ENCODE data around the gene BSDC1.

BSDC1 gene

DNA sequence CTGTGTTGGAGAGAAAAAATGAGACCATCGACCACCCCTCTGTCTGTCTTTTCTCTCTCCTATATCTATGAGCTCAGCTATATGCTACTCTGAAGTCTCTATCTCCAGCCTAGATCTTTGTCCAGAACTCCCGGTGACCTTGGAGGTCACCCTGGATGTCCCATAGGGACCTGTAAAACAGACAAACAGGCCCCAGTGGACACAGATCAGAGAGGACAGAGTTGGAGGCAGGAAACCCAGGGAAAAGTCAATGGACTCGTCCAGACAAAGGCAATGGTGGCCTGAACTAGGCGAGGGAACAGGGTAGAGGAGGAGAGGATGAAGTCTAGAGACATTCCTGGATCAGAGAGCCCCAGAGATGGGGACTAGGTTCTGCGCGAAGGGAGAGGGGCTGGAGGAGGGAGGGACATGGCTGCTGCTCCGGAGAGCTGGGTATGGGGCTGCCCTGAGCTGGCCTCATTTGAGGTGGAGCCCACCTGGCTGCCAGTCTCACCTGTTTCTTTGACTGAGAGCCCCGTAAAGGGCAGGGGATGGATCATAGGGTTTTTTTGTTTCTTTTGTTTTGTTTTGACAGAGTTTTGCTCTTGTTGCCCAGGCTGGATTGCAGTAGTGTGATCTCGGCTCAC, 47.6 kb downstream of the BSDC1 start:
- H3K36me3 Mint-ChIP-seq (ENCODE audit: low read depth) = no peaks in the 10 kb centered on the region
- DNase-seq = no peak
- TF ChIP-seq, protein P1, sequence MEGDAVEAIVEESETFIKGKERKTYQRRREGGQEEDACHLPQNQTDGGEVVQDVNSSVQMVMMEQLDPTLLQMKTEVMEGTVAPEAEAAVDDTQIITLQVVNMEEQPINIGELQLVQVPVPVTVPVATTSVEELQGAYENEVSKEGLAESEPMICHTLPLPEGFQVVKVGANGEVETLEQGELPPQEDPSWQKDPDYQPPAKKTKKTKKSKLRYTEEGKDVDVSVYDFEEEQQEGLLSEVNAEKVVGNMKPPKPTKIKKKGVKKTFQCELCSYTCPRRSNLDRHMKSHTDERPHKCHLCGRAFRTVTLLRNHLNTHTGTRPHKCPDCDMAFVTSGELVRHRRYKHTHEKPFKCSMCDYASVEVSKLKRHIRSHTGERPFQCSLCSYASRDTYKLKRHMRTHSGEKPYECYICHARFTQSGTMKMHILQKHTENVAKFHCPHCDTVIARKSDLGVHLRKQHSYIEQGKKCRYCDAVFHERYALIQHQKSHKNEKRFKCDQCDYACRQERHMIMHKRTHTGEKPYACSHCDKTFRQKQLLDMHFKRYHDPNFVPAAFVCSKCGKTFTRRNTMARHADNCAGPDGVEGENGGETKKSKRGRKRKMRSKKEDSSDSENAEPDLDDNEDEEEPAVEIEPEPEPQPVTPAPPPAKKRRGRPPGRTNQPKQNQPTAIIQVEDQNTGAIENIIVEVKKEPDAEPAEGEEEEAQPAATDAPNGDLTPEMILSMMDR (IDR thresholded peaks at IDR 0.05) = no peak
- H3K4me3 Mint-ChIP-seq = peak overlapping the region; percentile 1
- H3K27ac Mint-ChIP-seq = peak overlapping the region; percentile 62
- H3K4me1 Mint-ChIP-seq = peaks cover 34% of the 10 kb centered on the region
- H3K9me3 Mint-ChIP-seq = peaks cover 16% of the 10 kb centered on the region
- peaks cover 18% of the 10 kb centered on the region for H3K27me3 Mint-ChIP-seq (ENCODE audit: low read depth, poor library complexity)

DNA sequence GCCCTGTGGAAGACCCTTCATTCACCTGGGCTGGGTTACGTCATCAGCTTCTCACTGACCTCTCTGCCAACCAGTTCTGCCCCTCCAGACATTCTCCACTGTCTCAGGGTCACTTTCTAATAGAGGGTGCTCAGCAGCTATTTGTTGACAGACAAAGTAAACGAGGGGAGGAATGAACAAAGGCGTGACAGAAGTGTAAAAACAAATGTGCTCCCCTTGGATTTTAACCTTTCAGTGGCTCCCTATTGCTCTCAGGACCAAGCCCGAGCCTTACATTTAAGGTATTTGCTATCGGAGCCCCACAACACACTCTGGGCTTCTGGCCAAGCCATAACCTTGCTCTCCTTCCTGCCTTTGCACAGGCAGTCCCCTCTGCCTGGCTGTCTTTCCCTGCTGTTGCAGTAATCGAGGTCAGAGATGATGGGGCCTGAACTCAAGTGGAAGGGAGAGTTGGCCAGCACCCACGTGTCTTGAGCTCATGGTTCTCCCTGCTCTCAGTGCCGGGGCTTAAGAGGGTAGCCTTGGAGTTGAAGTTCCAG, 48.9 kb downstream of the BSDC1 start:
- H3K4me1 Mint-ChIP-seq = peaks cover 34% of the 10 kb centered on the region
- TF ChIP-seq, protein P1 (IDR thresholded peaks at IDR 0.05) = no peak
- DNase-seq = no peak
- peak overlapping the region; percentile 88 for H3K27ac Mint-ChIP-seq
- H3K36me3 Mint-ChIP-seq (ENCODE audit: low read depth) = no peaks in the 10 kb centered on the region
- H3K9me3 Mint-ChIP-seq = peaks cover 7% of the 10 kb centered on the region
- H3K4me3 Mint-ChIP-seq = no peak overlapping the region
- peaks cover 18% of the 10 kb centered on the region for H3K27me3 Mint-ChIP-seq (ENCODE audit: low read depth, poor library complexity)

DNA sequence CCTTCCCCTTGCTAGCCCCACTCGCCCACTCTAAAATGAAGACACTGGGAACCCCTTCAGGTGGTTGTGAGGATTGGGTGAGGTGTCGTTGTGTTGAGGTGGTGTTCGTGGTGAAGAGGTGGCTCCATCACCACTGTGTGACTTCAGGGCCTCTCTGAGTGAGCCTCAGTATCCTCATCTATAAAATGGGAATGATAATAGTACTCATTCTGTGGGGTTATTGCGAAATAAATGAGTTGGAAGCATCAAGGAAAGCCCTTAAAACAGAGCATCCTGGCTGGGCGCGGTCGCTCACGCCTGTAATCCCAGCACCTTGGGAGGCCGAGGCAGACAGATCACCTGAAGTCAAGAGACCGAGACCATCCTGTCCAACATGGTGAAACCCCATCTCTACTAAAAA, 51.5 kb downstream of the BSDC1 start:
- Mint-ChIP-seq H3K4me3 (no peak overlapping the region), H3K36me3 (ENCODE audit: low read depth) (no peaks in the 10 kb centered on the region), H3K27me3 (ENCODE audit: low read depth, poor library complexity) (peaks cover 15% of the 10 kb centered on the region), H3K27ac (no peak overlapping the region), H3K9me3 (no peaks in the 10 kb centered on the region), H3K4me1 (peaks cover 41% of the 10 kb centered on the region)
- no peak for DNase-seq
- TF ChIP-seq, protein P1 (IDR thresholded peaks at IDR 0.05) = no peak

DNA sequence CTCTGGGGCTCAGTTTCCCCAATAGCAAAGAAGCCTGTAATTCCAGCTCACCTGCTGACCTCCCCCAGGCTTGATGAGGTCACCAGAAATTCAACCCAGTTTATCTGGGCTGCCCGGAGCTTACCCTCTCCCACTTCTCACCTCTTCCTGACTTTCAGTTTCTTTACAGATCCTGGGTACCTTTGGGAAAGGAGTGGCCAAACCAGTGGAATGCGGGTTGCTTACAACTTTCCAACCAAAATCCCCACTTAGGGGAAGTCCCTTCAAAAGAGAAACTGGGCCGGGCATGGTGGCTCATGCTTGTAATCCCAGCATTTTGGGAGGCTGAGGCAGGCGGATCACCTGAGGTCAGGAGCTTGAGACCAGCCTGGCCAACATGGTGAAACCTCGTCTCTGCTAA, 52.3 kb downstream of the BSDC1 start:
- Mint-ChIP-seq H3K4me3 (no peak overlapping the region), H3K9me3 (no peaks in the 10 kb centered on the region), H3K4me1 (peaks cover 42% of the 10 kb centered on the region), H3K27ac (no peak overlapping the region), H3K36me3 (ENCODE audit: low read depth) (no peaks in the 10 kb centered on the region), H3K27me3 (ENCODE audit: low read depth, poor library complexity) (peaks cover 15% of the 10 kb centered on the region)
- DNase-seq = no peak
- TF ChIP-seq, protein P1 (IDR thresholded peaks at IDR 0.05) = no peak

DNA sequence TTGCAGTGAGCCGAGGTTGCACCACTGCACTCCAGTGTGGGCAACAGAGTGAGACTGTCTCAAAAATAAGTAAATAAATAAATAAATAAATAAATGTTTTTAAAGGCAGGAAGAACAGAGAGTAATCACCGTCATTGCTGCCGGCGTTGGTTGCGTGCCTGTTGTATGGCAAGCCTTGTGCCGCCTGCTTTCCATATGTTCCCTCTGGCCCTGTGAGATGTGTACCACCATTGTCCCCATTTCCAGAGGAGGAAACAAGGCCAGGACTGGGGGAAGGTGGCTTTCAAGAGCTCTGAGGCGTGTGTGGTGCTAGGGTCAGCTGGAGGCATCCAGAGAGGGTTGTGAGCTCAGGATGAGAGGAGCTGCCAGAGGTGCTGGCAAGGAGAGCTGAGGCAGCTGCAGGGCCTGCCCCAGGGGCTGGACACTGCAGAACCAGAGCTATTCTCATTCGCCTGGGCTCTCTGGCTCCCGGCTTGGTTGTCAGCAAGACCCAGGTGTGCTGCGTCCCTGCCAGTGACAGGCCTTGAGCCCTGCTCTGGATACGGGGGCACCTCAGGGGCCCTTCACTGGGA, 53.0 kb downstream of the BSDC1 start:
- no peak overlapping the region for H3K27ac Mint-ChIP-seq
- H3K4me3 Mint-ChIP-seq = no peak overlapping the region
- no peaks in the 10 kb centered on the region for H3K36me3 Mint-ChIP-seq (ENCODE audit: low read depth)
- TF ChIP-seq, protein P1 (IDR thresholded peaks at IDR 0.05) = no peak
- DNase-seq = no peak
- no peaks in the 10 kb centered on the region for H3K9me3 Mint-ChIP-seq
- H3K4me1 Mint-ChIP-seq = peaks cover 38% of the 10 kb centered on the region
- peaks cover 11% of the 10 kb centered on the region for H3K27me3 Mint-ChIP-seq (ENCODE audit: low read depth, poor library complexity)

All from nephron progenitor cell (in vitro differentiated cells).